RWPE1 (cell line): ENCODE measurements around the gene AAR2.

Experiments used
- CTCF ChIA-PET: fragments of 350-600 bp; sonication (Branson Sonifier 250); formaldehyde crosslinking; extraction: SDS; loops from one replicate; lab custom pipeline; 2021; lab: Yijun Ruan, JAX
- POLR2A ChIA-PET: fragments of 400-600 bp; formaldehyde crosslinking; extraction: SDS; loops from one replicate; lab custom pipeline; 2020; ENCODE audit warnings: antibody characterized with exemption; ENCODE audit not compliant: low non-redundant PET; lab: Yijun Ruan, JAX
- DNase-seq: peaks from one replicate; pipeline ENCODE4 v3.0.0; 2012; ENCODE audit warnings: low spot score
- H3K27ac ChIP-seq: fragments of 450-650 bp; 2 replicates; pipeline ENCODE4 v1.5.1; 2017
- TF ChIP-seq, protein P1 (sequence below): fragments of 450-650 bp; conservative IDR thresholded peaks from 2 replicates; pipeline ENCODE4 v1.5.1; 2017; ENCODE audit warnings: low read depth, mild to moderate bottlenecking

Gene AAR2, protein sequence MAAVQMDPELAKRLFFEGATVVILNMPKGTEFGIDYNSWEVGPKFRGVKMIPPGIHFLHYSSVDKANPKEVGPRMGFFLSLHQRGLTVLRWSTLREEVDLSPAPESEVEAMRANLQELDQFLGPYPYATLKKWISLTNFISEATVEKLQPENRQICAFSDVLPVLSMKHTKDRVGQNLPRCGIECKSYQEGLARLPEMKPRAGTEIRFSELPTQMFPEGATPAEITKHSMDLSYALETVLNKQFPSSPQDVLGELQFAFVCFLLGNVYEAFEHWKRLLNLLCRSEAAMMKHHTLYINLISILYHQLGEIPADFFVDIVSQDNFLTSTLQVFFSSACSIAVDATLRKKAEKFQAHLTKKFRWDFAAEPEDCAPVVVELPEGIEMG

DNA sequence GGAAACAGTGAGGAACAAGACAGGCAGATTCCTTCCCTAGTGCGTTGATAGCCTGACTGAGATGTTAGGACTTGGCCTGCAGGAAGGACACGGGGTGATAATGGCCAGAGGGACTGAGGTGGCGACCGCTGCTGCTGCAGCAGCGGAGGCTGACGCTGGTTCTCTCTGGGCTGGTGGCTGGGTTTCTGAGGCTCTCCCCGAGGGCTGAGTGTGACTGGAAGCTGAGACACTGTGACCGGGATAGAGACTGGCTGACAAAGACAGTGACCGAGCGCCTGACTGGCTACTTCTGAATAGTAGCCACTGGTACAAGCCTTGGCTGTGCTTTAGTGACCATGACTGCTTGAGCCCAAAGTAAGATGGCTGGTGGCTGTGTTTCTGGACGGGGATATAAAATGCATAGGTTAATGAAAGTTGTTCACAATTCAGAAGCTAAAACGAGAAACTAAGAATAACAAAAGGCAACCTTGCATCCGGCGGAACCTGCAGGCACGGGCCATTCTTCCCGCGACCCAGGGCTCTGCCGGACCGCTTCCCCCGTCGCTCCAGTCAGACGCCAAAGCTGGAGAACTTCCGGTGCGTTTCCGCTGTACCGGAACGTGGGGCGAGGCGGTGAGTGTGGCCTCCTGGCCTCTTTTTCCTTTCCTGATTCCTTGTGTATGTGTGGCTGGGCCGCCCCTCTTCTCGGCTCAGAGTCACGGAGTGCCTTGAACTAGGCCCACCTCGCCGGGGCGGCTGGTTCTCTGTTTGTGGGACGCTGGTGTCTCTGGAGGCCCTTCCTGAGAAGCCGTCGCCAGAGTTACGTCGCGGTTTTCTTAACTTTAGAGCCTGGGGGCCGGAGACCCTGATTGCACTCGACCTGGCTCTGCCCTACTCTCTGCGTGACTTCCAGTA is at the start of gene AAR2:
TSS of gene AAR2 (plus strand) at position 587 of the 894 bp plus-strand sequence. CDS start 3,391 bp downstream, outside the sequence.
- H3K27ac ChIP-seq: peak within 1 kb of the TSS; percentile 75
- CTCF ChIA-PET: interaction anchor here (0.5 to 2.8 kb wide), 3 partner anchors 34 to 203 kb away, joined by 3 to 15 read pairs (median 13); no protein-coding TSS in a partner anchor
- POLR2A ChIA-PET: interaction anchor here (0.6 kb wide), 2 partner anchors 93 to 419 kb away, joined by 3 read pairs; no protein-coding TSS in a partner anchor
- peak; percentile 89 for DNase-seq
- TF ChIP-seq, protein P1, sequence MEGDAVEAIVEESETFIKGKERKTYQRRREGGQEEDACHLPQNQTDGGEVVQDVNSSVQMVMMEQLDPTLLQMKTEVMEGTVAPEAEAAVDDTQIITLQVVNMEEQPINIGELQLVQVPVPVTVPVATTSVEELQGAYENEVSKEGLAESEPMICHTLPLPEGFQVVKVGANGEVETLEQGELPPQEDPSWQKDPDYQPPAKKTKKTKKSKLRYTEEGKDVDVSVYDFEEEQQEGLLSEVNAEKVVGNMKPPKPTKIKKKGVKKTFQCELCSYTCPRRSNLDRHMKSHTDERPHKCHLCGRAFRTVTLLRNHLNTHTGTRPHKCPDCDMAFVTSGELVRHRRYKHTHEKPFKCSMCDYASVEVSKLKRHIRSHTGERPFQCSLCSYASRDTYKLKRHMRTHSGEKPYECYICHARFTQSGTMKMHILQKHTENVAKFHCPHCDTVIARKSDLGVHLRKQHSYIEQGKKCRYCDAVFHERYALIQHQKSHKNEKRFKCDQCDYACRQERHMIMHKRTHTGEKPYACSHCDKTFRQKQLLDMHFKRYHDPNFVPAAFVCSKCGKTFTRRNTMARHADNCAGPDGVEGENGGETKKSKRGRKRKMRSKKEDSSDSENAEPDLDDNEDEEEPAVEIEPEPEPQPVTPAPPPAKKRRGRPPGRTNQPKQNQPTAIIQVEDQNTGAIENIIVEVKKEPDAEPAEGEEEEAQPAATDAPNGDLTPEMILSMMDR: no peak

DNA sequence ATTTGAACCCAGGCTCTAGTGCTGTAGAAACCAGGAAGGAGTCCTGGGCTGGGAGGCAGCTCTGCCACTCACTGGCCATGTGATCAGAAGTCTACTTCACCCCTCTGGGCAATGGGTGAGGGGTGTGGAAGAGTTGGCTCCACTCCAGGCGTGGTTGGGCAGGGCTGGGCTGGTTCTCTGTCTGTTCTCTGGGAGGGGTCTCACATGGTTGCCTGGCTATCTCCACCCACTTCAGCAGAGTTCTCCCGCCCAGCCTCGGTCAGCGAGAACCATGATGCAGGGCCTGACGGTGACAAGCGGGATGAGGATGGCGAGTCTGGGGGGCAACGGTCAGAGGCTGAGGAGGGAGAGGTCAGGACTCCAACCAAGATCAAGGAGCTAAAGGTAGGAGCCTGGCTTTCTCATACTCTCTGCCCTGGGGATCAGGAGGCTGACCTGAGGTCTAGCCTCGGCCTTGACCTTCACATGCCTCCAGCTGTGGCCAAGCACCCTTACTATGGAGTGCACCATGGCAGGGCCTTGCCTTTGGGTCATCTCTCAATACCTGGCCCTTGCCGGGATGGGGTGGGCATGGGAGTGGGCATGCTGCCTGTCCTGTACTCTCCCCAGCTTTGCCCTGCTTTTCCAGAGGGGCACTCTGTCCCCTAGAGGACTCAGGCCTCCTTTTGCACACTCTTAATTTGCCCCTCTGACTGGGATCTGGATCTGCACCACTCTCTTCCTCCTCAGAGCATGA is 42.1 kb upstream of the AAR2 start:
- POLR2A ChIA-PET: no interaction called here
- DNase-seq: no peak
- TF ChIP-seq, protein P1: no peak
- CTCF ChIA-PET: interaction anchor here (0.5 to 2.9 kb wide), 3 partner anchors 8 to 913 kb away, joined by 3 to 26 read pairs (median 4); no protein-coding TSS in a partner anchor
- no peak overlapping the region for H3K27ac ChIP-seq

DNA sequence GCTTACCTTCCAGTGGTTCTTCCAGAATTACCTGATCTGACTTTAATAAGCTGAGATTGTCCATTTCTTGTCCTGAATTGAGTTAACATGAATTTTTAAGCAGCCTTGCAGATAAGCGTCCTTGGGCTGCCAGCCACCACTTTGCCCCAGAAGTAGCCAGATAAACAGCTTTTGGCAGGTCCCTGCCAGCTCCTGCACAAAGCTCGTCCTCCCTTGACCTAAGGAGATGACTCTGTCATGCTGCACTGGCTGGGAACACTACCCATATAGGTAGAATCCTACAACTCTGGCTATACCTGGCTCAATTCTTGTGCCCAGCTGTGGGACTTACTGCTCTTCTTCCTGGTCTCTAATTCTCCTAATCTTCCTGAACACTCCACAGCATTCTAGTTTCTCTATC is 39.6 kb upstream of the AAR2 start:
- no peak for DNase-seq
- H3K27ac ChIP-seq: no peak overlapping the region
- TF ChIP-seq, protein P1: no peak
- POLR2A ChIA-PET: no interaction called here
- CTCF ChIA-PET: interaction anchor here (1.1 to 4.9 kb wide), 3 partner anchors 40 to 205 kb away, joined by 4 to 67 read pairs (median 6); no protein-coding TSS in a partner anchor

DNA sequence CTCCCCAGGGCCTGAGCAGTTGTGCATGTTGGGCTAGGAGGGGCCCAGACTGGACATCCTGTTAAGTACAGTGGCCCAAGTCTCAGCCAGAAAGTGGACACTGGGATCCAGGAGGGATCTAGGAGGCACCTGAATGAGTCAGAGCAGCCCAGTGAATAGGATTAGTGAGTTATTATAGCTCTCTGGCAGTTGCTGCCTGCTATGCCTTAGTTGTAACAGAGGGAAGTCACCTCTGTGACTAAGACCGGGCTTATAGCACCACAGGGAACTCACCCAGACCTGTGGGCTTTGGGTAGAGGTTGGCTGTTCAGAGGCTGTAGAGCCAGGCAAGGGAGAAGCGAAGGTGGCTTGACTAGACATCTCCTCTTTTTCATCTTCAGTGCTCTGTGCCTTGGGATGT is 39.0 kb upstream of the AAR2 start:
- DNase-seq: no peak
- H3K27ac ChIP-seq: no peak overlapping the region
- TF ChIP-seq, protein P1: no peak
- CTCF ChIA-PET: interaction anchor here (1.4 to 4.9 kb wide), 3 partner anchors 40 to 242 kb away, joined by 5 to 67 read pairs (median 6); no protein-coding TSS in a partner anchor
- POLR2A ChIA-PET: no interaction called here

DNA sequence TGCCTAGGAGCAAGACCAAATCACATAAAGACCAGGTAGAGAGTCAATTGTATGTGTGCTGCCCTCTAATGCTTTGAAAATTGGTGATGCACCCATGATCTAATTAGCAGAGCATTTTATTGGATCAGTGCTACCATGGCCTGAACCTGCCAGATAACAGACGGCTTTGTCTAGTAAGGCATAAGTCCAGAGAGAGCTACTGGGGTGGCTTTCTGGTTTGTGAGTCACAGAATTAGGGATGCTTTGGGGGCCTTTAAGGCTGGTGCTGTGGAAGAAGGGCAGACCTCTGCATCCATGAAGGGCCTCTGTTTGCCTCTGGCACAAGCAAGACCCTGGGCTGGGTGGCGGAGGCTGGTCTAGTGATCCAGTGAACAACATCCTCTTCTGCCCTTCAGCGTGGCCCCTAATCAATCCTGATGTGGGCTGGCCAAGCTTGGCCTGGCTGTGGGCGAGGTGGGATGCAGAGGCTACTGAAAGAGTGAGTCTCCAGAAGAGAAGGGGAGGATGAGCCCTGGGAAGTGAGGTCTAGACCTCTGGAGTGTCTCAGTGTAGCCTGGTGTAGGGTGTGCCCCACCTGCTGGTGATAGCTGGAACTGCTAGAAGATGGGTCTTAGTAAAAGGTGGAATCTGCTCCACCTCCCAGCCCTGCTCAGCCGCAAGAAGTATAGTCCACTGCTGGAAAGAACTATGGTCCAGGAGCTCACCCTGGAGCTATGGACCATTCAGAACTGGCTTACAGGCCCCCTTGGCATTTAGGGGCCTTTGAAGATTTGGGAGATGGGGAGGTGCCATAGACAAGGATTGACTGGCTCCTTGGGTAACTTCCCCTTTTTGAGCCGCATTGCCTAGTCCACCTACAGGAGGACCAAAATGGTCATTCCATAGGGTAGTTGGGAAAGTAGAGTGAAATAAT is 36.7 kb upstream of the AAR2 start:
- TF ChIP-seq, protein P1: peak; percentile 99
- ChIA-PET POLR2A (no interaction called here), CTCF (interaction anchor here (0.5 to 4.9 kb wide), 52 partner anchors 8 to 1990 kb away, joined by 3 to 67 read pairs (median 4); partner anchors contain the start of gene RAB5IF)
- no peak overlapping the region for H3K27ac ChIP-seq
- DNase-seq: peak; percentile 92
